H1 (cell line): Measurements from ENCODE around the gene ADGRL2. TPM values are rescaled to one million over a fixed set of nuclear protein-coding genes. Genes with fewer than 3 reads are reported as not detected.

ENCODE experiments used
- CEBPB ChIP-seq: IDR thresholded peaks from 2 replicates; pipeline ENCODE4 v1.6.1; 2012; ENCODE audit warnings: low read depth, low read length
- EP300 ChIP-seq, 2 experiments: IDR thresholded peaks; 1 replicate in 1 of 2; 2 replicates in 1 of 2; pipeline ENCODE4 v1.6.1; 2011 to 2012; ENCODE audit warnings: low read depth in 2 of 2, low read length in 2 of 2, mild to moderate bottlenecking in 2 of 2, borderline replicate concordance in 1 of 2, inconsistent platforms in 1 of 2, moderate library complexity in 1 of 2
- MAX ChIP-seq: IDR thresholded peaks from 2 replicates; pipeline ENCODE4 v1.6.1; 2012; ENCODE audit warnings: inconsistent platforms
- SIRT6 ChIP-seq: IDR thresholded peaks from one replicate; pipeline ENCODE4 v1.7.1; 2012; ENCODE audit warnings: low read length, inconsistent platforms
- SP1 ChIP-seq: IDR thresholded peaks from 2 replicates; pipeline ENCODE4 v1.6.1; 2011; ENCODE audit warnings: low read depth, low read length
- SUZ12 ChIP-seq: fragments of 200-600 bp; sonication (generic); IDR thresholded peaks from 2 replicates; pipeline ENCODE4 v1.6.1; 2012; ENCODE audit warnings: mild to moderate bottlenecking, inconsistent platforms, low read length, moderate library complexity, mixed read lengths
- TBP ChIP-seq: IDR thresholded peaks from 2 replicates; pipeline ENCODE4 v1.6.1; 2011; ENCODE audit warnings: low read depth, low read length, improper control_type of control experiment
- TCF12 ChIP-seq: IDR thresholded peaks from 2 replicates; pipeline ENCODE4 v1.6.1; 2011; ENCODE audit warnings: low read depth, mild to moderate bottlenecking, low read length
- polyA plus RNA-seq, 7 experiments: library from polyadenylated mRNA; depleted of rRNA in 3 of 7; stranded (reverse) in 5 of 7; unstranded in 2 of 7; fragments of >200 nt in 5 of 7; fragments of 200-250 nt in 2 of 7; gene quantifications; 1 replicate in 5 of 7; 2 replicates in 1 of 7; 4 replicates in 1 of 7; pipeline versions ENCODE4 v1.2.1 to v1.2.3, GENCODE V29; 2011 to 2013; ENCODE audit warnings: missing spikeins in 2 of 7, mixed read lengths in 2 of 7
- total RNA-seq: library from RNA; stranded (reverse); fragmentation: NEBNext Ultra II Directional; extraction: Animal tissue kit (Norgen Biotek cat#: 25700); gene quantifications from 2 replicates; pipeline ENCODE4 v1.2.1, GENCODE V29; 2021
- TF ChIP-seq, protein P1 (sequence below): fragments of 300-600 bp; sonication (generic); IDR thresholded peaks from 2 replicates; pipeline ENCODE4 v1.7.1; 2012; ENCODE audit warnings: low read length, moderate library complexity, mild to moderate bottlenecking, inconsistent platforms; ENCODE audit not compliant: insufficient replicate concordance

ADGRL2 gene
- total and polyA plus RNA-seq, 2 of the 8 experiments (the other 6 are each of a cell fraction or from before 2014, with no cell fraction given), result 113 to 124 TPM

- peak; percentile 55; the same call in 1 of the 2 replicates for TF ChIP-seq SUZ12
- TF ChIP-seq CEBPB, result no peak
- TF ChIP-seq SIRT6, result no peak
- TF ChIP-seq, protein P1, sequence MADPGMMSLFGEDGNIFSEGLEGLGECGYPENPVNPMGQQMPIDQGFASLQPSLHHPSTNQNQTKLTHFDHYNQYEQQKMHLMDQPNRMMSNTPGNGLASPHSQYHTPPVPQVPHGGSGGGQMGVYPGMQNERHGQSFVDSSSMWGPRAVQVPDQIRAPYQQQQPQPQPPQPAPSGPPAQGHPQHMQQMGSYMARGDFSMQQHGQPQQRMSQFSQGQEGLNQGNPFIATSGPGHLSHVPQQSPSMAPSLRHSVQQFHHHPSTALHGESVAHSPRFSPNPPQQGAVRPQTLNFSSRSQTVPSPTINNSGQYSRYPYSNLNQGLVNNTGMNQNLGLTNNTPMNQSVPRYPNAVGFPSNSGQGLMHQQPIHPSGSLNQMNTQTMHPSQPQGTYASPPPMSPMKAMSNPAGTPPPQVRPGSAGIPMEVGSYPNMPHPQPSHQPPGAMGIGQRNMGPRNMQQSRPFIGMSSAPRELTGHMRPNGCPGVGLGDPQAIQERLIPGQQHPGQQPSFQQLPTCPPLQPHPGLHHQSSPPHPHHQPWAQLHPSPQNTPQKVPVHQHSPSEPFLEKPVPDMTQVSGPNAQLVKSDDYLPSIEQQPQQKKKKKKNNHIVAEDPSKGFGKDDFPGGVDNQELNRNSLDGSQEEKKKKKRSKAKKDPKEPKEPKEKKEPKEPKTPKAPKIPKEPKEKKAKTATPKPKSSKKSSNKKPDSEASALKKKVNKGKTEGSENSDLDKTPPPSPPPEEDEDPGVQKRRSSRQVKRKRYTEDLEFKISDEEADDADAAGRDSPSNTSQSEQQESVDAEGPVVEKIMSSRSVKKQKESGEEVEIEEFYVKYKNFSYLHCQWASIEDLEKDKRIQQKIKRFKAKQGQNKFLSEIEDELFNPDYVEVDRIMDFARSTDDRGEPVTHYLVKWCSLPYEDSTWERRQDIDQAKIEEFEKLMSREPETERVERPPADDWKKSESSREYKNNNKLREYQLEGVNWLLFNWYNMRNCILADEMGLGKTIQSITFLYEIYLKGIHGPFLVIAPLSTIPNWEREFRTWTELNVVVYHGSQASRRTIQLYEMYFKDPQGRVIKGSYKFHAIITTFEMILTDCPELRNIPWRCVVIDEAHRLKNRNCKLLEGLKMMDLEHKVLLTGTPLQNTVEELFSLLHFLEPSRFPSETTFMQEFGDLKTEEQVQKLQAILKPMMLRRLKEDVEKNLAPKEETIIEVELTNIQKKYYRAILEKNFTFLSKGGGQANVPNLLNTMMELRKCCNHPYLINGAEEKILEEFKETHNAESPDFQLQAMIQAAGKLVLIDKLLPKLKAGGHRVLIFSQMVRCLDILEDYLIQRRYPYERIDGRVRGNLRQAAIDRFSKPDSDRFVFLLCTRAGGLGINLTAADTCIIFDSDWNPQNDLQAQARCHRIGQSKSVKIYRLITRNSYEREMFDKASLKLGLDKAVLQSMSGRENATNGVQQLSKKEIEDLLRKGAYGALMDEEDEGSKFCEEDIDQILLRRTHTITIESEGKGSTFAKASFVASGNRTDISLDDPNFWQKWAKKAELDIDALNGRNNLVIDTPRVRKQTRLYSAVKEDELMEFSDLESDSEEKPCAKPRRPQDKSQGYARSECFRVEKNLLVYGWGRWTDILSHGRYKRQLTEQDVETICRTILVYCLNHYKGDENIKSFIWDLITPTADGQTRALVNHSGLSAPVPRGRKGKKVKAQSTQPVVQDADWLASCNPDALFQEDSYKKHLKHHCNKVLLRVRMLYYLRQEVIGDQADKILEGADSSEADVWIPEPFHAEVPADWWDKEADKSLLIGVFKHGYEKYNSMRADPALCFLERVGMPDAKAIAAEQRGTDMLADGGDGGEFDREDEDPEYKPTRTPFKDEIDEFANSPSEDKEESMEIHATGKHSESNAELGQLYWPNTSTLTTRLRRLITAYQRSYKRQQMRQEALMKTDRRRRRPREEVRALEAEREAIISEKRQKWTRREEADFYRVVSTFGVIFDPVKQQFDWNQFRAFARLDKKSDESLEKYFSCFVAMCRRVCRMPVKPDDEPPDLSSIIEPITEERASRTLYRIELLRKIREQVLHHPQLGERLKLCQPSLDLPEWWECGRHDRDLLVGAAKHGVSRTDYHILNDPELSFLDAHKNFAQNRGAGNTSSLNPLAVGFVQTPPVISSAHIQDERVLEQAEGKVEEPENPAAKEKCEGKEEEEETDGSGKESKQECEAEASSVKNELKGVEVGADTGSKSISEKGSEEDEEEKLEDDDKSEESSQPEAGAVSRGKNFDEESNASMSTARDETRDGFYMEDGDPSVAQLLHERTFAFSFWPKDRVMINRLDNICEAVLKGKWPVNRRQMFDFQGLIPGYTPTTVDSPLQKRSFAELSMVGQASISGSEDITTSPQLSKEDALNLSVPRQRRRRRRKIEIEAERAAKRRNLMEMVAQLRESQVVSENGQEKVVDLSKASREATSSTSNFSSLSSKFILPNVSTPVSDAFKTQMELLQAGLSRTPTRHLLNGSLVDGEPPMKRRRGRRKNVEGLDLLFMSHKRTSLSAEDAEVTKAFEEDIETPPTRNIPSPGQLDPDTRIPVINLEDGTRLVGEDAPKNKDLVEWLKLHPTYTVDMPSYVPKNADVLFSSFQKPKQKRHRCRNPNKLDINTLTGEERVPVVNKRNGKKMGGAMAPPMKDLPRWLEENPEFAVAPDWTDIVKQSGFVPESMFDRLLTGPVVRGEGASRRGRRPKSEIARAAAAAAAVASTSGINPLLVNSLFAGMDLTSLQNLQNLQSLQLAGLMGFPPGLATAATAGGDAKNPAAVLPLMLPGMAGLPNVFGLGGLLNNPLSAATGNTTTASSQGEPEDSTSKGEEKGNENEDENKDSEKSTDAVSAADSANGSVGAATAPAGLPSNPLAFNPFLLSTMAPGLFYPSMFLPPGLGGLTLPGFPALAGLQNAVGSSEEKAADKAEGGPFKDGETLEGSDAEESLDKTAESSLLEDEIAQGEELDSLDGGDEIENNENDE, result no peak
- TF ChIP-seq EP300 (IDR thresholded peaks at IDR 0.05; ENCODE audit: borderline replicate concordance in 1 of 2, low read depth in 2 of 2, low read length in 2 of 2), result peak; percentile 11 to 46; a peak in 2 of 3 replicates
- no peak; the same call in none of the 2 replicates for TF ChIP-seq MAX
- TF ChIP-seq SP1, result peak; percentile 99
- TF ChIP-seq TBP, result peak; percentile 80
- no peak for TF ChIP-seq TCF12
Observed at GRCh38 chr1:81800695-81801650, at the start of gene ADGRL2 (continued).
